Mesenchymal stem cell (in vitro differentiated cells and primary cell): ENCODE data around the gene GUCD1.

Source experiments
- DNase-seq: peaks from one replicate; pipeline ENCODE4 v3.0.0-alpha.2; 2013
- H2AFZ ChIP-seq: one replicate; pipeline ENCODE4 v1.6.1; 2013; ENCODE audit warnings: low read depth, mild to moderate bottlenecking, control low read depth, inconsistent platforms, low read length, moderate library complexity
- H2AK5ac ChIP-seq: 2 replicates; pipeline ENCODE4 v1.6.1; 2013; ENCODE audit warnings: low read length, moderate library complexity, mild to moderate bottlenecking, inconsistent platforms; ENCODE audit not compliant: severe bottlenecking
- H2BK120ac ChIP-seq: one replicate; pipeline ENCODE4 v1.6.1; 2013; ENCODE audit warnings: low read depth, mild to moderate bottlenecking, inconsistent platforms, low read length, moderate library complexity
- H2BK12ac ChIP-seq, 2 experiments: one replicate each; pipeline ENCODE4 v1.6.1; 2013; ENCODE audit warnings: inconsistent platforms in 2 of 2, low read length in 2 of 2, mild to moderate bottlenecking in 2 of 2, moderate library complexity in 2 of 2, control low read depth in 1 of 2
- H2BK15ac ChIP-seq: one replicate; pipeline ENCODE4 v1.6.1; 2013; ENCODE audit warnings: mild to moderate bottlenecking, low read depth, inconsistent platforms; ENCODE audit not compliant: poor library complexity, severe bottlenecking
- H2BK5ac ChIP-seq: 2 replicates; pipeline ENCODE4 v1.6.1; 2013; ENCODE audit warnings: low read depth, mild to moderate bottlenecking, low read length, control low read depth, inconsistent platforms; ENCODE audit not compliant: poor library complexity, severe bottlenecking
- H3K14ac ChIP-seq, 2 experiments: one replicate each; pipeline ENCODE4 v1.6.1; 2013; ENCODE audit warnings: inconsistent platforms in 2 of 2, low read length in 2 of 2, control low read depth in 1 of 2, mild to moderate bottlenecking in 1 of 2, moderate library complexity in 1 of 2
- H3K18ac ChIP-seq, 2 experiments: one replicate each; pipeline ENCODE4 v1.6.1; 2013; ENCODE audit warnings: inconsistent platforms in 2 of 2, low read length in 2 of 2, control low read depth in 1 of 2, low read depth in 1 of 2, mild to moderate bottlenecking in 1 of 2
- H3K23ac ChIP-seq, 2 experiments: one replicate each; pipeline ENCODE4 v1.6.1; 2013; ENCODE audit warnings: inconsistent platforms in 2 of 2, low read length in 2 of 2, mild to moderate bottlenecking in 2 of 2, moderate library complexity in 2 of 2, control low read depth in 1 of 2
- H3K27ac ChIP-seq: 2 replicates; pipeline ENCODE4 v1.5.1; 2013; ENCODE audit warnings: mild to moderate bottlenecking, moderate library complexity, low read length, control low read depth, inconsistent platforms; ENCODE audit not compliant: poor library complexity, severe bottlenecking
- H3K27me3 ChIP-seq, 2 experiments: 2 replicates each; pipeline versions ENCODE4 v1.6.1 to v1.7.0; 2013; ENCODE audit warnings: low read length in 2 of 2, mild to moderate bottlenecking in 2 of 2, moderate library complexity in 2 of 2, control low read depth in 1 of 2, inconsistent platforms in 1 of 2; ENCODE audit not compliant: control insufficient read depth in 1 of 2, insufficient read depth in 1 of 2
- H3K36me3 ChIP-seq, 2 experiments: 2 replicates each; pipeline versions ENCODE4 v1.6.1 to v1.7.0; 2013; ENCODE audit warnings: low read length in 2 of 2, control low read depth in 1 of 2, inconsistent platforms in 1 of 2, low read depth in 1 of 2, mild to moderate bottlenecking in 1 of 2; ENCODE audit not compliant: insufficient read depth in 2 of 2, control insufficient read depth in 1 of 2
- H3K4ac ChIP-seq, 2 experiments: one replicate each; pipeline ENCODE4 v1.6.1; 2013; ENCODE audit warnings: inconsistent platforms in 2 of 2, low read length in 2 of 2, mild to moderate bottlenecking in 2 of 2, moderate library complexity in 2 of 2, control low read depth in 1 of 2, low read depth in 1 of 2
- H3K4me1 ChIP-seq: 2 replicates; pipeline ENCODE4 v1.6.1; 2013; ENCODE audit warnings: low read depth, low read length, control low read depth; ENCODE audit not compliant: control insufficient read depth, insufficient read depth
- H3K4me2 ChIP-seq: 2 replicates; pipeline ENCODE4 v1.6.1; 2013; ENCODE audit warnings: low read length, mild to moderate bottlenecking, inconsistent platforms; ENCODE audit not compliant: poor library complexity, severe bottlenecking
- H3K4me3 ChIP-seq, 2 experiments: 2 replicates each; pipeline versions ENCODE4 v1.5.1 to v1.7.0; 2013; ENCODE audit warnings: low read length in 2 of 2, mild to moderate bottlenecking in 2 of 2, control low read depth in 1 of 2, low read depth in 1 of 2; ENCODE audit not compliant: insufficient read depth in 1 of 2
- H3K79me1 ChIP-seq: replicated peaks from 2 replicates; pipeline ENCODE4 v1.6.1; 2013; ENCODE audit warnings: mild to moderate bottlenecking, control low read depth, low read length, inconsistent platforms; ENCODE audit not compliant: poor library complexity, severe bottlenecking
- H3K9ac ChIP-seq: 2 replicates; pipeline ENCODE4 v1.7.0; 2013; ENCODE audit warnings: mild to moderate bottlenecking, low read length, moderate library complexity
- H3K9me3 ChIP-seq: 2 replicates; pipeline ENCODE4 v1.7.0; 2013; ENCODE audit warnings: mild to moderate bottlenecking, low read length; ENCODE audit not compliant: control insufficient read depth
- H4K8ac ChIP-seq: one replicate; pipeline ENCODE4 v1.6.1; 2013; ENCODE audit warnings: inconsistent platforms, mild to moderate bottlenecking, low read length, moderate library complexity
- H4K91ac ChIP-seq: one replicate; pipeline ENCODE4 v1.6.1; 2013; ENCODE audit warnings: mild to moderate bottlenecking, low read length, inconsistent platforms
- whole genome bisulfite sequencing: methylation state at CpG from one replicate; pipeline ENCODE4 v1.1.7; 2013; ENCODE audit warnings: mixed read lengths; 5-methylcytosine and 5-hydroxymethylcytosine counted together

GUCD1 gene

GRCh38 chr22:24592058-24592850, 37.3 kb upstream of the GUCD1 start:
- H3K9ac ChIP-seq = peak overlapping the region; percentile 89
- H4K91ac ChIP-seq = peak overlapping the region; percentile 78
- H2AK5ac ChIP-seq = no peak overlapping the region
- H3K27ac ChIP-seq = no peak overlapping the region
- H2BK15ac ChIP-seq = peak overlapping the region; percentile 84
- H3K27me3 ChIP-seq = no peaks in the 10 kb centered on the region
- H4K8ac ChIP-seq = peak overlapping the region; percentile 80
- peak overlapping the region; percentile 47 to 62 for H3K4ac ChIP-seq
- DNase-seq = peak; percentile 21
- H3K9me3 ChIP-seq = no peaks in the 10 kb centered on the region
- peaks cover 37% of the 10 kb centered on the region for H3K4me1 ChIP-seq
- peak overlapping the region; percentile 88 for H3K4me2 ChIP-seq
- WGBS = 10% methylated on average over 32 of the region's 33 CpGs
- H3K23ac ChIP-seq = no peak overlapping the region
- peak overlapping the region; percentile 21 to 94 for H3K14ac ChIP-seq
- peak overlapping the region; percentile 78 to 85 for H3K4me3 ChIP-seq
- peak overlapping the region; percentile 35 for H2BK120ac ChIP-seq
- no peak overlapping the region for H2BK5ac ChIP-seq
- H2BK12ac ChIP-seq = peak overlapping the region in 1 of 2 experiments; percentile 60
- peak overlapping the region; percentile 81 for H2AFZ ChIP-seq
- peaks cover 2% of the 10 kb centered on the region for H3K79me1 ChIP-seq
- peak overlapping the region; percentile 85 to 91 for H3K18ac ChIP-seq
- H3K36me3 ChIP-seq = peaks cover 22 to 27% of the 10 kb centered on the region in 2 experiments

- Histone ChIP-seq H2BK120ac (no peak overlapping the region), H3K27ac (no peak overlapping the region), H3K9ac (no peak overlapping the region), H3K4me1 (peaks cover 37% of the 10 kb centered on the region), H3K36me3 (peaks cover 29 to 32% of the 10 kb centered on the region in 2 experiments), H4K8ac (no peak overlapping the region), H3K4me2 (no peak overlapping the region), H2AK5ac (peak overlapping the region; percentile 17), H3K23ac (no peak overlapping the region), H3K4ac (no peak overlapping the region), H2AFZ (no peak overlapping the region), H2BK5ac (no peak overlapping the region), H3K9me3 (no peaks in the 10 kb centered on the region), H4K91ac (no peak overlapping the region), H3K18ac (no peak overlapping the region), H3K4me3 (no peak overlapping the region), H3K27me3 (no peaks in the 10 kb centered on the region), H2BK15ac (no peak overlapping the region), H3K79me1 (peaks cover 2% of the 10 kb centered on the region), H2BK12ac (peak overlapping the region in 1 of 2 experiments; percentile 29), H3K14ac (no peak overlapping the region)
- WGBS = 91% methylated on average over 6 of the region's 6 CpGs
- DNase-seq = no peak
These were observed 36.4 kb upstream of the GUCD1 start for GRCh38 chr22:24591286-24591830.

- Histone ChIP-seq H3K14ac (no peak overlapping the region), H3K9me3 (no peaks in the 10 kb centered on the region), H3K4me1 (peaks cover 42% of the 10 kb centered on the region), H3K18ac (no peak overlapping the region), H2BK5ac (no peak overlapping the region), H2BK120ac (no peak overlapping the region), H3K23ac (no peak overlapping the region), H3K4me3 (no peak overlapping the region), H3K27me3 (no peaks in the 10 kb centered on the region), H2BK12ac (no peak overlapping the region), H3K36me3 (peaks cover 36 to 38% of the 10 kb centered on the region in 2 experiments), H3K27ac (no peak overlapping the region), H3K79me1 (peaks cover 2% of the 10 kb centered on the region), H3K4me2 (no peak overlapping the region), H2AFZ (no peak overlapping the region), H2BK15ac (no peak overlapping the region), H4K8ac (no peak overlapping the region), H3K4ac (no peak overlapping the region), H2AK5ac (no peak overlapping the region), H4K91ac (no peak overlapping the region), H3K9ac (no peak overlapping the region)
- WGBS = 95% methylated on average over 12 of the region's 12 CpGs
- no peak for DNase-seq
These were observed 35.7 kb upstream of the GUCD1 start for GRCh38 chr22:24590596-24591173.

GRCh38 chr22:24589518-24590030, 34.6 kb upstream of the GUCD1 start:
- Histone ChIP-seq H3K79me1 (peaks cover 2% of the 10 kb centered on the region), H2AK5ac (no peak overlapping the region), H4K8ac (no peak overlapping the region), H2AFZ (no peak overlapping the region), H2BK120ac (no peak overlapping the region), H3K27ac (no peak overlapping the region), H3K23ac (no peak overlapping the region), H2BK5ac (no peak overlapping the region), H3K4me1 (peaks cover 42% of the 10 kb centered on the region), H3K9me3 (no peaks in the 10 kb centered on the region), H3K4ac (no peak overlapping the region), H3K36me3 (peaks cover 40 to 48% of the 10 kb centered on the region in 2 experiments), H3K4me3 (no peak overlapping the region), H2BK15ac (no peak overlapping the region), H3K27me3 (no peaks in the 10 kb centered on the region), H3K18ac (no peak overlapping the region), H3K9ac (no peak overlapping the region), H4K91ac (no peak overlapping the region), H2BK12ac (no peak overlapping the region), H3K4me2 (no peak overlapping the region), H3K14ac (no peak overlapping the region)
- no peak for DNase-seq
- WGBS = 92% methylated on average over 5 of the region's 7 CpGs
